HEK293T (cell line): ENCODE data around the gene PARVB.

Experiments used
- CTCF ChIA-PET: fragments of 350-600 bp; formaldehyde crosslinking; extraction: SDS; loops from one replicate; lab custom pipeline; 2021; ENCODE audit warnings: antibody characterized with exemption, inconsistent platforms; lab: Yijun Ruan, JAX
- POLR2A ChIA-PET: fragments of 350-600 bp; formaldehyde crosslinking; extraction: SDS; loops from one replicate; lab custom pipeline; 2020; ENCODE audit warnings: antibody characterized with exemption, inconsistent platforms; lab: Yijun Ruan, JAX
- DNase-seq: peaks from one replicate; pipeline ENCODE4 v3.0.0; 2012; ENCODE audit warnings: mixed read lengths; ENCODE audit errors: extremely low spot score
- ARNT ChIP-seq: fragments of 450-650 bp; IDR thresholded peaks from 2 replicates; pipeline ENCODE4 v1.6.1; 2017; ENCODE audit warnings: mild to moderate bottlenecking
- BHLHE40 ChIP-seq: fragments of 450-650 bp; IDR thresholded peaks from 2 replicates; pipeline ENCODE4 v1.6.1; 2016; ENCODE audit warnings: mild to moderate bottlenecking, moderate library complexity, borderline replicate concordance
- CTBP1 ChIP-seq: fragments of 450-650 bp; IDR thresholded peaks from 2 replicates; pipeline ENCODE4 v1.6.1; 2016; ENCODE audit warnings: borderline replicate concordance
- ELF4 ChIP-seq: fragments of 450-650 bp; IDR thresholded peaks from 2 replicates; pipeline ENCODE4 v1.6.1; 2017; ENCODE audit warnings: antibody characterized with exemption
- FOXA1 ChIP-seq: fragments of 450-650 bp; IDR thresholded peaks from 2 replicates; pipeline ENCODE4 v1.6.1; 2016; ENCODE audit warnings: mild to moderate bottlenecking
- FOXK2 ChIP-seq: fragments of 450-650 bp; IDR thresholded peaks from 2 replicates; pipeline ENCODE4 v1.6.1; 2016; ENCODE audit warnings: mild to moderate bottlenecking
- FOXM1 ChIP-seq: fragments of 450-650 bp; IDR thresholded peaks from 2 replicates; pipeline ENCODE4 v1.6.1; 2017; ENCODE audit warnings: mild to moderate bottlenecking, borderline replicate concordance
- HDGF ChIP-seq: fragments of 450-650 bp; IDR thresholded peaks from 2 replicates; pipeline ENCODE4 v1.6.1; 2017; ENCODE audit warnings: antibody characterized with exemption, borderline replicate concordance
- L3MBTL2 ChIP-seq: fragments of 450-650 bp; conservative IDR thresholded peaks from 2 replicates; pipeline ENCODE4 v1.6.1; 2016; ENCODE audit warnings: mild to moderate bottlenecking
- LEF1 ChIP-seq: fragments of 450-650 bp; IDR thresholded peaks from 2 replicates; pipeline ENCODE4 v1.6.1; 2017; ENCODE audit warnings: mild to moderate bottlenecking, borderline replicate concordance
- NFRKB ChIP-seq: fragments of 450-650 bp; IDR thresholded peaks from 2 replicates; pipeline ENCODE4 v1.6.1; 2016; ENCODE audit warnings: mild to moderate bottlenecking, moderate library complexity
- PKNOX1 ChIP-seq: fragments of 450-650 bp; IDR thresholded peaks from 2 replicates; pipeline ENCODE4 v1.6.1; 2016
- SP1 ChIP-seq: fragments of 450-650 bp; IDR thresholded peaks from 2 replicates; pipeline ENCODE4 v1.6.1; 2017
- SUZ12 ChIP-seq: fragments of 450-650 bp; IDR thresholded peaks from 2 replicates; pipeline ENCODE4 v1.6.1; 2016; ENCODE audit warnings: mild to moderate bottlenecking
- TARDBP ChIP-seq: fragments of 450-650 bp; IDR thresholded peaks from 2 replicates; pipeline ENCODE4 v1.6.1; 2016
- ZNF384 ChIP-seq: fragments of 450-650 bp; IDR thresholded peaks from 2 replicates; pipeline ENCODE4 v1.6.1; 2016

The PARVB gene

GRCh38 chr22:44143579-44143978, 119.5 kb downstream of the PARVB start:
- ChIA-PET CTCF (no interaction called here), POLR2A (no interaction called here)
- DNase-seq, result no peak
- TF ChIP-seq L3MBTL2, result no peak
- TF ChIP-seq ELF4, result no peak
- TF ChIP-seq PKNOX1, result no peak
- no peak for TF ChIP-seq CTBP1
- no peak for TF ChIP-seq SP1
- no peak for TF ChIP-seq BHLHE40
- TF ChIP-seq FOXA1, result no peak
- no peak for TF ChIP-seq HDGF
- no peak for TF ChIP-seq LEF1
- no peak for TF ChIP-seq NFRKB
- TF ChIP-seq ARNT, result no peak
- TF ChIP-seq ZNF384, result no peak
- no peak for TF ChIP-seq SUZ12
- TF ChIP-seq FOXK2, result no peak
- TF ChIP-seq FOXM1, result no peak
- TF ChIP-seq TARDBP, result no peak

GRCh38 chr22:44144046-44144569, 120.0 kb downstream of the PARVB start:
- TF ChIP-seq ZNF384 (no peak), BHLHE40 (no peak), NFRKB (no peak), ELF4 (no peak), SP1 (no peak)
- ChIA-PET POLR2A (no interaction called here), CTCF (no interaction called here)
- no peak for DNase-seq

GRCh38 chr22:44145544-44145943, 121.4 kb downstream of the PARVB start:
- ChIA-PET CTCF (interaction anchor here (0.6 kb wide), 1 partner anchor 9 kb away, joined by 3 read pairs; no protein-coding TSS in a partner anchor), POLR2A (no interaction called here)
- TF ChIP-seq NFRKB (no peak), ZNF384 (no peak), LEF1 (no peak), BHLHE40 (no peak), TARDBP (no peak), SUZ12 (no peak), L3MBTL2 (no peak), ARNT (no peak), FOXK2 (no peak), SP1 (no peak), ELF4 (no peak), FOXM1 (no peak), HDGF (no peak), PKNOX1 (no peak), FOXA1 (no peak)
- DNase-seq, result no peak

GRCh38 chr22:44146088-44146861, 122.2 kb downstream of the PARVB start:
- ChIA-PET POLR2A (no interaction called here), CTCF (no interaction called here)
- DNase-seq, result no peak
- TF ChIP-seq SUZ12 (no peak), PKNOX1 (no peak), FOXA1 (no peak), ZNF384 (no peak), CTBP1 (no peak), NFRKB (no peak)

GRCh38 chr22:44147008-44147645, 123.0 kb downstream of the PARVB start:
- DNase-seq, result no peak
- TF ChIP-seq BHLHE40 (no peak), SP1 (no peak), LEF1 (no peak), HDGF (no peak), FOXA1 (no peak), CTBP1 (no peak), TARDBP (no peak), ZNF384 (no peak), ARNT (no peak), L3MBTL2 (no peak), SUZ12 (no peak), NFRKB (no peak), PKNOX1 (no peak)
- ChIA-PET CTCF (no interaction called here), POLR2A (no interaction called here)
